Body of pancreas (tissue), 4 donors: ENCODE results near the gene PSMG4.

Source experiments
- POLR2A ChIP-seq, 3 donors: fragments of 450-650 bp; IDR thresholded peaks; one replicate each; pipeline ENCODE4 v1.6.1; 2016; ENCODE audit warnings: antibody characterized with exemption in 3 of 3, mild to moderate bottlenecking in 2 of 3
- TF ChIP-seq, protein P1 (sequence below), 7 experiments: fragments of 450-650 bp in 4 of 7; fragments of 200-600 bp in 3 of 7; sonication (generic) in 3 of 7; IDR thresholded peaks; one replicate each; pipeline ENCODE4 v1.5.1; 2016 to 2019; ENCODE audit warnings: antibody characterized with exemption in 7 of 7

GRCh38 chr6:3281631-3282475 is 23.1 kb downstream of the PSMG4 start:
- TF ChIP-seq, protein P1, sequence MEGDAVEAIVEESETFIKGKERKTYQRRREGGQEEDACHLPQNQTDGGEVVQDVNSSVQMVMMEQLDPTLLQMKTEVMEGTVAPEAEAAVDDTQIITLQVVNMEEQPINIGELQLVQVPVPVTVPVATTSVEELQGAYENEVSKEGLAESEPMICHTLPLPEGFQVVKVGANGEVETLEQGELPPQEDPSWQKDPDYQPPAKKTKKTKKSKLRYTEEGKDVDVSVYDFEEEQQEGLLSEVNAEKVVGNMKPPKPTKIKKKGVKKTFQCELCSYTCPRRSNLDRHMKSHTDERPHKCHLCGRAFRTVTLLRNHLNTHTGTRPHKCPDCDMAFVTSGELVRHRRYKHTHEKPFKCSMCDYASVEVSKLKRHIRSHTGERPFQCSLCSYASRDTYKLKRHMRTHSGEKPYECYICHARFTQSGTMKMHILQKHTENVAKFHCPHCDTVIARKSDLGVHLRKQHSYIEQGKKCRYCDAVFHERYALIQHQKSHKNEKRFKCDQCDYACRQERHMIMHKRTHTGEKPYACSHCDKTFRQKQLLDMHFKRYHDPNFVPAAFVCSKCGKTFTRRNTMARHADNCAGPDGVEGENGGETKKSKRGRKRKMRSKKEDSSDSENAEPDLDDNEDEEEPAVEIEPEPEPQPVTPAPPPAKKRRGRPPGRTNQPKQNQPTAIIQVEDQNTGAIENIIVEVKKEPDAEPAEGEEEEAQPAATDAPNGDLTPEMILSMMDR (IDR thresholded peaks at IDR 0.05) = no peak
- TF ChIP-seq POLR2A (IDR thresholded peaks at IDR 0.05) = no peak
